ENCODE measurements around the gene MUL1.

- TF ChIP-seq ZNF274 (IDR thresholded peaks at IDR 0.05; ENCODE audit: low read depth, low read length) (no peak), SUZ12 (IDR thresholded peaks at IDR 0.05; ENCODE audit: extremely low read depth, insufficient read depth, insufficient read length) (no peak)
These were observed 12.3 kb downstream of the MUL1 start for GRCh38 chr1:20495661-20496060.

All from NT2/D1 (cell line).